Endometrial microvascular endothelial cells (primary cell): ENCODE data around the gene CEP295NL. TPM values are rescaled to one million over a fixed set of nuclear protein-coding genes. Genes with fewer than 3 reads are reported as not detected.
"Not testable (repeated sequence)": the region's sequence is repeated elsewhere in the genome, so short reads cannot be mapped to it uniquely, and the experiment has no call there.

ENCODE experiments used
- in situ Hi-C: cut with HindIII; loops from 2 replicates; pipeline ENCODE4 v1.10.0; 2017; ENCODE audit warnings: low sequenced_read_pairs, low pct_unique_long_range_greater_than_20kb; ENCODE audit errors: inconsistent ontology term
- total RNA-seq: library from RNA; depleted of rRNA; stranded (reverse); fragments of >200 nt; gene quantifications from one replicate; pipeline ENCODE4 v1.2.3, GENCODE V29; 2015; ENCODE audit errors: inconsistent ontology term

Gene CEP295NL
- total RNA-seq, 1 donor from 2014 or later = 0.19 TPM

GRCh38 chr17:78911543-78911942, 8.5 kb upstream of the CEP295NL start:
- in situ Hi-C loops = not testable (repeated sequence)

- in situ Hi-C loops = no loop called here
Observed at GRCh38 chr17:78910497-78911284, 7.7 kb upstream of the CEP295NL start.

- in situ Hi-C loops = no loop called here
Observed at GRCh38 chr17:78908426-78908825, 5.4 kb upstream of the CEP295NL start.

- in situ Hi-C loops = no loop called here
Observed at GRCh38 chr17:78905541-78905940, 2.5 kb upstream of the CEP295NL start.

- in situ Hi-C loops = no loop called here
Observed at GRCh38 chr17:78905116-78905515, 2.1 kb upstream of the CEP295NL start.

- in situ Hi-C loops = no loop called here
Observed at GRCh38 chr17:78904371-78904770, 1.4 kb upstream of the CEP295NL start.

GRCh38 chr17:78902231-78902630, 770 bp downstream of the CEP295NL start:
- in situ Hi-C loops = not testable (repeated sequence)

GRCh38 chr17:78901806-78902205, 1.2 kb downstream of the CEP295NL start:
- in situ Hi-C loops = no loop called here

GRCh38 chr17:78900816-78901215, 2.2 kb downstream of the CEP295NL start:
- in situ Hi-C loops = no loop called here

- in situ Hi-C loops = no loop called here
Observed at GRCh38 chr17:78899361-78900260, 3.4 kb downstream of the CEP295NL start.

- in situ Hi-C loops = no loop called here
Observed at GRCh38 chr17:78898947-78899346, 4.1 kb downstream of the CEP295NL start.

GRCh38 chr17:78898075-78898836, 4.7 kb downstream of the CEP295NL start:
- in situ Hi-C loops = no loop called here

- in situ Hi-C loops = no loop called here
Observed at GRCh38 chr17:78897664-78898047, 5.3 kb downstream of the CEP295NL start.

GRCh38 chr17:78896834-78897663, 6.0 kb downstream of the CEP295NL start:
- in situ Hi-C loops = no loop called here

- in situ Hi-C loops = no loop called here
Observed at GRCh38 chr17:78896091-78896833, 6.7 kb downstream of the CEP295NL start.

GRCh38 chr17:78895322-78895721, 7.7 kb downstream of the CEP295NL start:
- in situ Hi-C loops = no loop called here

- in situ Hi-C loops = no loop called here
Observed at GRCh38 chr17:78893684-78894083, 9.3 kb downstream of the CEP295NL start.

GRCh38 chr17:78892936-78893379, 10.0 kb downstream of the CEP295NL start:
- in situ Hi-C loops = no loop called here
